Fibroblast of peridontal ligament (primary cell): ENCODE data around the gene PRAMEF8.
"Not testable (repeated sequence)": the region's sequence is repeated elsewhere in the genome, so short reads cannot be mapped to it uniquely, and the experiment has no call there.

Source experiments
- DNase-seq: peaks from one replicate; pipeline ENCODE4 v3.0.0-alpha.2; 2010; ENCODE audit errors: extremely low read depth

Gene PRAMEF8

GRCh38 chr1:13285037-13285436, at the start of gene PRAMEF8:
TSS of gene PRAMEF8 (minus strand) at chr1:13285137. CDS start at chr1:13284091, 1,046 bp downstream.
- DNase-seq: not testable (repeated sequence)

DNA sequence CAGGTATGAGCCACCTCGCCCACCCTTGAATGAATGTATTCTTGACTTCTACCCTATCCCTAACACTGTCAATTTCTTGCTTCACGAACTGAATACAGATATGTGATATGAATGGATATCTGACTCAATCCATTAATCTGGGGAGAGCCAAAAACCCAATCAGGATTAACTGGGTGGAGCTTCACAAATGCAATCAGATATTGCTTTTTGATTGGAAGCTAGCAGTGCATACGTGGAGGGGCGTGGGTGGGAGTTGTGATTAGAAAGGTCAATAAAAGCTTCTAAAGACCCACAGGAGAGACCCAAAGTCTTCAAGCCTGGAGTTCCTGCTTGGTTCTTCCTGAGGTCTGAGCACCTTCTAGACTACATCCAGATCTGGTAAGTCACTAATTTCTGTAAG, 30.3 kb upstream of the PRAMEF8 start, which contains the start of gene PRAMEF15:
Gene PRAMEF15 (plus strand): TSS at position 301 of the 400 bp plus-strand sequence. CDS start 2,827 bp downstream, outside the sequence.
- not testable (repeated sequence) for DNase-seq

GRCh38 chr1:13303239-13303638, 18.3 kb upstream of the PRAMEF8 start, which contains the start of gene PRAMEF33:
TSS of gene PRAMEF33 (plus strand) at chr1:13303539. CDS start at chr1:13305955, 2,416 bp downstream.
- DNase-seq: not testable (repeated sequence)

DNA sequence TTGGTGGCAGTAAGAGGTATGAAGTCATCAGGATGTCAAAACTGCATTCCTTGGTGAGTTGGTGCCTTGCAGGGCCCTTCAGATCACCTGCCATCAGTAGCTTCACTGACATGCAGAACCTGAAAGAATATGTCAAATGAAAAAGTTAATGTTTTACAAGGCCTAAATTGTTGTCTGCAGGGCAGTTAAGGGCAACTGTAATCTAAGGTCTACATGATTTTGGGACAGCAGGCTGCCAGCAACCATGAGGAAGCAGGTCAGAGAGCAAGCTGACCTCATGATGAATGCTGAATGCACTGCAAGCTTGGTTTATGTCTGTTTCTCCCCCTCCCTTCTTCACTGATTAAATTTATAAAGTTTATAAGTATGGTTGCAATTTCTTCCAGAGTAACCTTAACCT, 17.3 kb upstream of the PRAMEF8 start:
- not testable (repeated sequence) for DNase-seq

DNA sequence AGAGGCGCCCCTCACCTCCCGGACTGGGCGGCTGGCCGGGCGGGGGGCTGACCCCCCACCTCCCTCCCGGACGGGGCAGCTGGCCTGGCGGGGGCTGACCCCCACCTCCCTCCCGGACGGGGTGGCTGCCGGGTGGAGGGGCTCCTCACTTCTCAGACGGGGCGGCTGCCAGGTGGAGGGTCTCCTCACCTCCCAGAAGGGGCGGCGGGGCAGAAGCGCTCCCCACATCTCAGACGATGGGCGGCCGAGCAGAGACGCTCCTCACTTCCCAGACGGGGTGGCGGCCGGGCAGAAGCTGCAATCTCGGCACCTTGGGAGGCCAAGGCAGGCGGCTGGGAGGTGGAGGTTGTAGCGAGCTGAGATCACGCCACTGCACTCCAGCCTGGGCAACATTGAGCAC, 13.8 kb upstream of the PRAMEF8 start:
- DNase-seq: not testable (repeated sequence)

DNA sequence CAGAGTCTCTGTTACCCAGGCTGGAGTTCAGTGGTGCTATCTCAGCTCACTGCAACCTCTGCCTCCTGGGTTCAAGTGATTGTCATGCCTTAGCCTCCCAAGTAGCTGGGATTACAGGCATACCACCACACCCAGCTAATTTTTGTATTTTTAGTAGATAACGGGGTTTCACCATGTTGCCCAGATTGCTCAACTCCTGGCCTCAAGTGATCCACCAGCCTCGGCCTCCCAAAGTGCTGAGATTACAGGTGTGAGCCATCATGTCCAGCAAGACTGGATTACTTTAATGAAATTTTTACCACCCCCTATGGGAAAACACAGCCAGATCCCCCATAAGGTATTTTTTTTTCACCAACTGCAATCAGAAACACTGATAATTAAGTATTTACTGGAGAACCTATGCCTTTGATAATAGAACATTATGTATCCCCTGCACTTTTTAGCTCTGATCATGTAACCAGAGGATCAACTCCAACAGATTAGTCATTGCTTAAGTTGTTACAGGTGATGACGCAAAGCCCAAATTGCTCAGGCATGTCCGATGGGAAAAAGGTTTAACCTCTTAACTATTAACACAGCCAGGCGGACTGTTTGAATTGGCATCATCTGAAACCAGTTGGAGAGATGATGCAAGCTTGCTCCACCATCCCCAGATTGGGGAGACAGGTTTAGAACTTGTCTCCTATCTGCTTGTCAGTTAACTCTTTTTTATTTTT, 12.4 kb upstream of the PRAMEF8 start:
- not testable (repeated sequence) for DNase-seq

GRCh38 chr1:13289030-13289429, 4.1 kb upstream of the PRAMEF8 start:
- not testable (repeated sequence) for DNase-seq

DNA sequence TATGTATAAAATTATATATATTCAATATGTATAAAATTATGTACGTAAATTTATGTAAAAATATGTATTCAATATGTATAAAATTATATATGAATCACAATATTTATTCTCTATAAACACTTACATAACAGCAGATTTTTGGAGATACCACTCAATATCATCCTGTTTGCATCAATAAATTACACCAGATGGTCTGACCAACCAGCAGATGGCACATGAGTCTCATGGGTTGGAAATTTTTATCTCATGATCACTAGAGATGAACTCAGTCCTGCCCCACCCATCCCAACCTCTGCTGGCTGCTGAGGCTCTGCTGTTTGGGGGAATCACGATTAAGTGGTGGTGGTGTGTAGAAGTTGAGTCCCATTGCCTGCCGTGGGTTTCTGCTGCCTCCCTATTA, 5.3 kb downstream of the PRAMEF8 start:
- DNase-seq: not testable (repeated sequence)

- DNase-seq: not testable (repeated sequence)
Observed at GRCh38 chr1:13277016-13277415, 7.9 kb downstream of the PRAMEF8 start.

GRCh38 chr1:13265124-13265523, 19.8 kb downstream of the PRAMEF8 start:
- not testable (repeated sequence) for DNase-seq

GRCh38 chr1:13253898-13254297, 31.0 kb downstream of the PRAMEF8 start, which contains the start of gene PRAMEF5:
TSS of gene PRAMEF5 (plus strand) at chr1:13254198. CDS start at chr1:13259269, 5,071 bp downstream.
- not testable (repeated sequence) for DNase-seq

GRCh38 chr1:13247122-13247521, 37.8 kb downstream of the PRAMEF8 start:
- not testable (repeated sequence) for DNase-seq

DNA sequence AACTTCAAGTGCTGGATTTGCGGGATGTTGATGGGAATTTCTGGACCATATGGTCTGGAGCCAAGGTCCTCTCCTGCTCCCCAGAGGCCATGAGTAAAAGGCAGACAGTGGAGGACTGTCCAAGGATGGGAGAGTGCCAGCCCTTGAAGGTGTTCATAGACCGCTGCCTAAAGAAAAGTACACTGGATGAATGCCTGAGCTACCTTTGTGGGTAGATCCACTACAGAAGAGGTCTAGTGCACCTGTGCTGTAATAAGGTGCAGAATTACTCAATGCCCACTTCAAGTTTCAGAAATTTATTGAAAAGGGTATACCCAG, 38.4 kb downstream of the PRAMEF8 start:
- not testable (repeated sequence) for DNase-seq

DNA sequence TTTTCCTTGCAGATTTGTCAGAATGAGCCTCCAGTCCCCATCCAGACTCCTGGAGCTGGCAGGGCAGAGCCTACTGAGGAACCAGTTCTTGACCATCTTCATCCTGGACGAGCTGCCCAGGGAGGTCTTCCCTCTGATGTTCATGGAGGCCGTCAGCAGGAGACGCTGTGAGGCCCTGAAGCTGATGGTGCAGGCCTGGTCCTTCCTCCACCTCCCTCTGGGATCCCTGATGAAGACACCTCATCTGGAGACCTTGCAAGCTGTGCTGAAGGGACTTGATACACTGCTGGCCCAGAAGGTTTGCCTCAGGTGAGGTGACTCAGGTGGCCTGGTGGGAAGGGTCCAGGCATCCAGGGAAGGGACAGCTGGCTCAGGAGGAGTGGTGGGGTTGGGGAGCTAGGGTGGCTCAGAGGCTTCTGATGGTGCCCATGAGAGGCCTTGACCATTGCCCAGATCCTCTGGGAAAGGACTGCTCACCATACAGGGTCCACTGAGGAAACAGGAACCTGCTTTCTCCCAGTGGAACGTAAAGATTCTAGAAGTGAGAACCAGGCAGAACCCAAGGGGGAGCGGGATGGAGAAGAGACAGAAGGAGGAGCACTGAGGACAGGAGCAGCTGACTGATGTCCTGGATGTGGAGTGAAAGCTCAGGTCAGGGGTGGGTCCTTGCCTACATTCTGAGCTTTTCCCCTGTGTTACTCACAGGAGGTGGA, 38.9 kb downstream of the PRAMEF8 start:
- not testable (repeated sequence) for DNase-seq

DNA sequence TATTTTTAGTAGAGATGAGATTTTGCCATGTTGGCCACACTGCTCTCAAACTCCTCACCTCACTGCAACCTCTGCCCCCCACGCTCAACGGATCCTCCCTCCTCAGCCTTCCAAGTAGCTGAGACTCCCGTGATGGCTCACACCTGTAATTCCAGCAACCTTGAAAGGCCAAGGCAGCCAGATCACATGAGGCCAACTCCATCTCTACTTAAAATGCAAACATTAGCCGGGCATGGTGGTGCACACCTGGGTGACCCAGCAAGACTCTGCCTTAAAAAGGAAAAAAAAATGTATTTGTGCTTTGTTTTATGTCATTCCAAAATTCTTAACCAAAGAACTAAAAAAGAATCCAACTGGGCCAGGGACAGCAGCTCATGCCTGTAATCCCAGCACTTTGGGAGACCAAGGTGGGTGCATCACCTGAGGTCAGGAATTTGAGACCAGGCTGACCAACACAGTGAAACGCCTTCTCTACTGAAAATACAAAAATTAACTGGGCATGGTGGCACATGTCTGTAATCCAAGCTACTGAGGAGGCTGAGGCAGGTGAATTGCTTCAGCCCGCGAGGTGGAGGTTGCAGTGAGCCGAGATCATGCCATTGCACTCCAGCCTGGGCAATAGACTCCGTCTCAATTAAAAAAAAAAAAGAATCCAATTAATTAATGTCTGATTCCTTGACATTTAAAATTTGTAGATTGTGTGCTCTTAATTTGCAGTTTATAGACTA, 41.2 kb downstream of the PRAMEF8 start:
- DNase-seq: not testable (repeated sequence)

- DNase-seq: not testable (repeated sequence)
Observed at GRCh38 chr1:13239633-13240032, 45.3 kb downstream of the PRAMEF8 start.

DNA sequence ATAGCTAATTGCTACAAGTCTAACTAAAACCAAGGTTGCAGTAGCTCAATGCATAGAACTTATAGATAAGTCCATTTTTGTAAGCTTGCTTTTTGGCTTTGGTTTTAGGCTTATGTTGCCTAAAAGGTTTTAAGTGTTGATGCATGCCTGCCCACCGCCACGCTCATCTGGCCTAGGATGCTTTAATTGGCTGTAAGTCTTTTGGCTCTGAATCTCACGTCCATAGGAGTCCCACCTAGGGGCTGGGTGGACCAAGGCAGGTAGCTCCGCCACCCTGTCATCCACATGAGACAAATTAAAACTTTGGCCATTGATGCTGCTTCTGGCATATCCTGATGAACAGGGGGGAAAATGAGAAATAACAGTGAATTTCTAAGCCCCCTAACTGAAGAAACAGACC, 47.4 kb downstream of the PRAMEF8 start:
- not testable (repeated sequence) for DNase-seq

GRCh38 chr1:13234057-13234456, 50.9 kb downstream of the PRAMEF8 start:
- DNase-seq: not testable (repeated sequence)

- DNase-seq: not testable (repeated sequence)
Observed at GRCh38 chr1:13232056-13232455, 52.9 kb downstream of the PRAMEF8 start.
